Suprapubic skin (tissue), 4 donors: ENCODE measurements around the gene CYP3A4.

Experiments
- CTCF ChIP-seq, 2 donors: fragments of 200-600 bp in 1 of 2; fragments of 450-650 bp in 1 of 2; sonication (generic) in 1 of 2; IDR thresholded peaks; one replicate each; pipeline ENCODE4 v1.5.1; 2016 to 2019; ENCODE audit warnings: antibody characterized with exemption in 2 of 2, mild to moderate bottlenecking in 1 of 2, moderate library complexity in 1 of 2
- POLR2A ChIP-seq, 2 donors: fragments of 450-650 bp; IDR thresholded peaks; one replicate each; pipeline ENCODE4 v1.6.1; 2017; ENCODE audit warnings: antibody characterized with exemption in 2 of 2, mild to moderate bottlenecking in 2 of 2, moderate library complexity in 2 of 2
- POLR2AphosphoS5 ChIP-seq, 3 donors: sonication (generic); formaldehyde crosslinking; IDR thresholded peaks; one replicate each; pipeline ENCODE4 v1.6.1; 2017; ENCODE audit warnings: antibody characterized with exemption in 3 of 3

- TF ChIP-seq CTCF (IDR thresholded peaks at IDR 0.05) (no peak), POLR2A (IDR thresholded peaks at IDR 0.05) (no peak), POLR2AphosphoS5 (IDR thresholded peaks at IDR 0.05) (no peak)
These were observed 74.7 kb downstream of the CYP3A4 start for GRCh38 chr7:99709260-99709659.
